Mucosa of descending colon (tissue), 3 donors: Measurements from ENCODE around the gene R3HDM4. TPM values are rescaled to one million over a fixed set of nuclear protein-coding genes. Genes with fewer than 3 reads are reported as not detected.

Experiments
- ATAC-seq: fragments of 200-7000 bp; cut with Tn5 transposase; one replicate; pipeline ENCODE4 v1.9.1; 2020; ENCODE audit warnings: mild to moderate bottlenecking, moderate library complexity
- DNase-seq, 3 donors: peaks; one replicate each; pipeline ENCODE4 v3.0.0-alpha.2; 2020
- H3K36me3 ChIP-seq: fragments of 200-600 bp; one replicate; pipeline ENCODE4 v1.8.0; 2021; ENCODE audit warnings: low read depth, mild to moderate bottlenecking
- H3K4me1 ChIP-seq: fragments of 200-600 bp; one replicate; pipeline ENCODE4 v1.8.0; 2021; ENCODE audit warnings: low read depth, mild to moderate bottlenecking
- H3K4me3 ChIP-seq: fragments of 200-600 bp; one replicate; pipeline ENCODE4 v1.8.0; 2021; ENCODE audit warnings: mild to moderate bottlenecking
- H3K9me3 ChIP-seq: fragments of 200-600 bp; one replicate; pipeline ENCODE4 v1.8.0; 2021; ENCODE audit warnings: mild to moderate bottlenecking
- intact Hi-C, 2 donors: fragments of 100-400 bp; cut with DNase I in 1 of 2; cut with micrococcal nuclease in 1 of 2; formaldehyde crosslinking; loops; one replicate each; pipeline versions ENCODE4 v1.11.0 to v1.11.1; 2022; cut with DNase I, micrococcal nuclease
- total RNA-seq, 3 donors: library from RNA; stranded (reverse); fragmentation: NEBNext Ultra II Directional in 2 of 3; extraction: Animal tissue kit (Norgen Biotek cat#: 25700) in 2 of 3; gene quantifications; one replicate each; pipeline versions ENCODE4 v1.2.1 to v1.2.4, GENCODE V29; 2021 to 2023
- TF ChIP-seq, protein P1 (sequence below): fragments of 200-600 bp; IDR thresholded peaks from one replicate; pipeline ENCODE4 v1.8.0; 2022; ENCODE audit warnings: antibody characterized with exemption, mild to moderate bottlenecking
- donor health status: DM: no; HTN: no; CAD: no; lungs with moderate emphysema.
- donor health status: DM: no; HTN: no; CAD: no.
- donor health status: DM: no; HTN: yes; CAD: no.

R3HDM4 gene
- total RNA-seq, 3 donors from 2014 or later, result 52.6 to 62.6 (median 54.8) TPM

DNA sequence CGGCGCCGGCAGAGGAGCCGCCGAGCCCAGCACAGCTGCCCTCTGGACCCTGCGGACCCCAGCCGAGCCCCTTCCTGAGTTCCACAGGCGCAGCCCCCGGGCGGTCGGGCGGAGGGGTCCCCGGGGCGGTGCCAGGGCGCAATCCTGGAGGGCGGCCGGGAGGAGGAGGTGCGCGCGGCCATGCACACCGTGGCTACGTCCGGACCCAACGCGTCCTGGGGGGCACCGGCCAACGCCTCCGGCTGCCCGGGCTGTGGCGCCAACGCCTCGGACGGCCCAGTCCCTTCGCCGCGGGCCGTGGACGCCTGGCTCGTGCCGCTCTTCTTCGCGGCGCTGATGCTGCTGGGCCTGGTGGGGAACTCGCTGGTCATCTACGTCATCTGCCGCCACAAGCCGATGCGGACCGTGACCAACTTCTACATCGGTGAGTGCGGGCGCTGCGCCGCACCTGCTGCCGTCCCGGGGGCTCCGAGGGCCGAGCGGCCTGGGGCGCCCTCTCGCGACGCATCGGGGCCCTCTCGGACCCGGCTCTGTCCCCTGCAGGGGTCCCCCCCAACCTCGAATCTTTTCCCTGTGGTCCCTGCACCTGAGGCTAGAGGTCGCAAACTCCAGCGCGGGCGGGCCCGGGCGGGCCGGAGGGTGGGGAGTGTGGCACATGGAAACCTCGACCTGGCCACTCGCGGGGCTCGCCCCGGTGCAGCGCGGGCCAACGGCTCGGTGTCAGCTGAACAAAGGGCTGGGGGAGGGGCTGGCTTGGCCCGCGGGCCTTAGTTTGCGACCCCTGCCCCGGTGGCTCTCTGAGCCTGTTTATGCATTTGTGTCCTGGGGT is 4.5 kb upstream of the R3HDM4 start, which contains the start of gene KISS1R:
Gene KISS1R (plus strand): TSS at position 11 of the 829 bp plus-strand sequence. CDS start 170 bp downstream, at position 181.
- H3K4me1 ChIP-seq, result peaks cover 43% of the 10 kb centered on the region
- TF ChIP-seq, protein P1, sequence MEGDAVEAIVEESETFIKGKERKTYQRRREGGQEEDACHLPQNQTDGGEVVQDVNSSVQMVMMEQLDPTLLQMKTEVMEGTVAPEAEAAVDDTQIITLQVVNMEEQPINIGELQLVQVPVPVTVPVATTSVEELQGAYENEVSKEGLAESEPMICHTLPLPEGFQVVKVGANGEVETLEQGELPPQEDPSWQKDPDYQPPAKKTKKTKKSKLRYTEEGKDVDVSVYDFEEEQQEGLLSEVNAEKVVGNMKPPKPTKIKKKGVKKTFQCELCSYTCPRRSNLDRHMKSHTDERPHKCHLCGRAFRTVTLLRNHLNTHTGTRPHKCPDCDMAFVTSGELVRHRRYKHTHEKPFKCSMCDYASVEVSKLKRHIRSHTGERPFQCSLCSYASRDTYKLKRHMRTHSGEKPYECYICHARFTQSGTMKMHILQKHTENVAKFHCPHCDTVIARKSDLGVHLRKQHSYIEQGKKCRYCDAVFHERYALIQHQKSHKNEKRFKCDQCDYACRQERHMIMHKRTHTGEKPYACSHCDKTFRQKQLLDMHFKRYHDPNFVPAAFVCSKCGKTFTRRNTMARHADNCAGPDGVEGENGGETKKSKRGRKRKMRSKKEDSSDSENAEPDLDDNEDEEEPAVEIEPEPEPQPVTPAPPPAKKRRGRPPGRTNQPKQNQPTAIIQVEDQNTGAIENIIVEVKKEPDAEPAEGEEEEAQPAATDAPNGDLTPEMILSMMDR, result no peak
- intact Hi-C loops, result loop anchor here in 1 of 2 donors (5.0 kb wide), 2 partner anchors 55 to 145 kb away; no protein-coding TSS in a partner anchor
- ATAC-seq, result peak; percentile 20
- peak; percentile 45 to 74 (median 54) for DNase-seq
- H3K9me3 ChIP-seq, result no peaks in the 10 kb centered on the region
- H3K4me3 ChIP-seq, result no peak within 1 kb of the TSS
- H3K36me3 ChIP-seq, result no peaks in the 10 kb centered on the region

DNA sequence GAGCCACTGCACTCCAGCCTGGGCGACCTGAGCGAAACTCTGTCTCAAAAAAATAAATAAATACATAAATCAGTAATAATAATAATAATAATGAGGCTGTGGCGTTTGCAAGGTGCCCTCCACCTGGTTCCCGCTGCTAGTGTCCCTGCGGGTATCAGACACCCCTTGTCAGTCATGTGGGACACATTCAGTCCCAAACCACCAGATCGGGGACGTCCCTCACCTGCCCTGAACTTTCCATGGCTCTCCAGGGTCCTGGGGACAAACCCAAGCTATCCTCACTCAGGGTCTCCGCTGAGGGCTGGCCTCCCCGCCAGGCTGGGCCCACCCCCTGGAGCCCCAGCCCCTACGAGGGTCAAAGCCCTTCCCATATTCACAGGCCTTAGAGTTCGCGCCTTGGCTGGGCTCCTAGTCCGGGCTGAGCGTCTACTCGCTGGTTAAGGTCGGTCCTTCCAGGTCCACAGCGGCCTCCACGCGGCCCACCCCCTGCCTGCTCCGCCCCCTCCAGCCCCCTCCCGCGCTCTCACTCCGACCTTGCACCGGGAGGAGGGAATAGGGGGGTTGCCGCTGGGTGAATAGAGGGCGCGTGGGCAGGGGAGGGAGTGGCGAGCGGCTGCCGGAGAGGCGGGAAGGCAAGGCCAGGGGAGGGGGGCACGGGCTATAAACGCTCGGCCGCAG is 3.8 kb upstream of the R3HDM4 start:
- TF ChIP-seq, protein P1, result no peak
- no peak for ATAC-seq
- intact Hi-C loops, result loop anchor here in 1 of 2 donors (5.0 kb wide), 2 partner anchors 54 to 144 kb away; no protein-coding TSS in a partner anchor
- no peaks in the 10 kb centered on the region for H3K36me3 ChIP-seq
- no peak for DNase-seq
- H3K4me3 ChIP-seq, result no peak overlapping the region
- H3K9me3 ChIP-seq, result no peaks in the 10 kb centered on the region
- H3K4me1 ChIP-seq, result peaks cover 43% of the 10 kb centered on the region

DNA sequence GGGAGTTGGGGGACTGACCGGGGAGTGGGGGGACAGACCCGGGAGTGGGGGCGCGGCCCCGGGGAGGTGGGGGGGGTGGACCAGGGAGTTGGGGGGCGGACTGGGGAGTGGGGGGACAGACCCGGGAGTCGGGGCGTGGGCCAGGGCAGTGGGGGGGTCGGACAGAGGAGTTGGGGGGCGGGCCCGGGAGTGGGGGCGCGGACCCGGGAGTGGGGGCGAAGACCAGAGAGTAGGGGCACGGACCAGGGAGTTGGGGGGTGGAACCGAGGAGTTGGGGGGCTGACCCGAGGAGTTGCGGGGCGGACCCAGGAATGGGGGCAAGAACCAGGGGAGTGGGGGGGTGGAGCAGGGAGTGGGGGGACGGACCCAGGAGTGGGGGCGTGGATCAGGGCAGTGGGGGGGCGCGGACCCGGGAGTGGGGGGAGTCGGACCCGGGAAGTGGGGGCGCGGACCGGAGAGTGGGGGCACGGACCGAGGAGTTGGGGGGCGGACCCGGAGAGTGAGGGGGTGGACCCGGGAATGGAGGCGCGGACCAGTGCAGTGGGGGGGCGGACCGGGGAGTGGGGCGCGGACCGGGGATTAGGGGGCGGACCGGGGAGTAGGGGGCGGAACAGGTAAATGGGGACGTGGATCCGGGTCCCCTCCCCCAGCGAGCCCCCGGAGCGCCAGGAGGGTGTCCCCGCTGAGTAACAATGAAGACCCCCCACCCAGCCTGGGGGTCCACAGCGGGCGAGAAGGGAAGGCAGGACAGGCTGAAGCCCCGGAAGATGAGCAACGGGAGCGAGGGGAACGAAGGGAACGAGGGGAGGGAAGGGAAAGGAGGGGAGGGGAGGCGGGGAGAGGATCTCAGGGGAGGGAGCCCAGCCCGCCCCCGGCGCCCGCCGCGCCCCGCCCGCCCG is 589 bp downstream of the R3HDM4 start:
- H3K36me3 ChIP-seq, result no peaks in the 10 kb centered on the region
- peak overlapping the region; percentile 63 for H3K4me3 ChIP-seq
- DNase-seq (peak in 1 of 3 donors; percentile 77), ATAC-seq (no peak)
- H3K4me1 ChIP-seq, result peaks cover 40% of the 10 kb centered on the region
- TF ChIP-seq, protein P1, result no peak
- no peaks in the 10 kb centered on the region for H3K9me3 ChIP-seq
- intact Hi-C loops, result no loop called here

DNA sequence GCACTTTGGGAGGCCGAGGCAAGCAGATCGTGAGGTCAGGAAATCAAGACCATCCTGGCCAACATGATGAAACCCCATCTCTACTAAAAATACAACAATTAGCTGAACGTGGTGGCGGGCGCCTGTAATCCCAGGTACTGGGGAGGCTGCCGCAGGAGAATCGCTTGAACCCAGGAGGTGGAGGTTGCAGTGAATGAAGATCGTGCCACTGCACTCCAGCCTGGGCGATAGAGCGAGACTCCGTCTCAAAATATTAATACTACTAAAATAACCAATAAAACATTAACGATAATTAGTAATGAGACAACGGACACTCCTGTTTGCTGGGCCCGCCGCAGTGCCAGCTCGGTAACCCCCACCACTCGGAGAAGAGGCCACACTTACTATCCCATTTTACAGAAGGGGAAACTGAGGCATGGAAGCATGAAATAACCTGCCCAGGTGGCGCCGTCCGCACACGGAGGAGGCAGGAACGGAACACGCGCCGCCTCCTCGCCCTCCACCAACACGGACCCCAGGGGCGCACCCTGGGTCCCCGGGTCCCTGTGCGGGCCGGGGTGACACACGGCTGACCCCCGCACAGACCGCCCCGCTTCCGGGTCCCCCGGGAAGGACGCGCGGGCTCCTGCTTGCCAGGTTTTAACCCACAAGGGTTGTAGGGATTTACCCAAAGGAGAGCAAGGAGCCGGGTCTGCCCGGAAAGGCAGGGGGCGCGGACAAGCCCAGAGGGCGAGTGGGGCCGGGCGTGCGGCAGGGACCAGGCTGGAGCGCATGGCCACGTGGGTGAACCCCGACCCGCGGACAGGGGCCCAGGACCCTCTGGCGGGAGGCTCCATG is 1.6 kb downstream of the R3HDM4 start:
- H3K4me1 ChIP-seq, result peaks cover 30% of the 10 kb centered on the region

More for the DNA sequence above, 1.6 kb downstream of the R3HDM4 start:
- no peak overlapping the region for H3K4me3 ChIP-seq
- intact Hi-C loops, result no loop called here
- DNase-seq (peak in 1 of 3 donors; percentile 68), ATAC-seq (no peak)
- TF ChIP-seq, protein P1, result no peak
- H3K9me3 ChIP-seq, result no peaks in the 10 kb centered on the region
- H3K36me3 ChIP-seq, result no peaks in the 10 kb centered on the region
